H9 (cell line): ENCODE data around the gene BASP1. TPM values are rescaled to one million over a fixed set of nuclear protein-coding genes. Genes with fewer than 3 reads are reported as not detected.

ENCODE experiments used
- DNase-seq: peaks from one replicate; pipeline ENCODE4 v3.0.0-alpha.2; 2017
- H2AFZ ChIP-seq: one replicate; pipeline ENCODE4 v1.6.1; 2013; ENCODE audit warnings: mild to moderate bottlenecking, low read length, control low read depth, moderate library complexity
- H2AK5ac ChIP-seq: 2 replicates; pipeline ENCODE4 v1.6.1; 2013; ENCODE audit warnings: low read length, control low read depth, mixed read lengths; ENCODE audit not compliant: insufficient read length
- H2BK120ac ChIP-seq: one replicate; pipeline ENCODE4 v1.6.1; 2013; ENCODE audit warnings: low read depth, mild to moderate bottlenecking, low read length, control low read depth, inconsistent platforms; ENCODE audit not compliant: poor library complexity, severe bottlenecking
- H2BK12ac ChIP-seq: 2 replicates; pipeline ENCODE4 v1.6.1; 2013; ENCODE audit warnings: low read length, control low read depth, mixed read lengths, low read depth; ENCODE audit not compliant: insufficient read length
- H2BK15ac ChIP-seq: 2 replicates; pipeline ENCODE4 v1.6.1; 2013; ENCODE audit warnings: low read depth, low read length, control low read depth
- H2BK20ac ChIP-seq: one replicate; pipeline ENCODE4 v1.6.1; 2013; ENCODE audit warnings: low read depth, mild to moderate bottlenecking, low read length, control low read depth, inconsistent platforms; ENCODE audit not compliant: poor library complexity, severe bottlenecking
- H2BK5ac ChIP-seq: 2 replicates; pipeline ENCODE4 v1.6.1; 2013; ENCODE audit warnings: low read length, control low read depth, mixed read lengths; ENCODE audit not compliant: insufficient read length
- H3K14ac ChIP-seq: 2 replicates; pipeline ENCODE4 v1.6.1; 2013; ENCODE audit warnings: low read length, control low read depth; ENCODE audit not compliant: insufficient read depth
- H3K18ac ChIP-seq: 2 replicates; pipeline ENCODE4 v1.6.1; 2013; ENCODE audit warnings: low read depth, mild to moderate bottlenecking, mixed read lengths, low read length, control low read depth; ENCODE audit not compliant: insufficient read length
- H3K23ac ChIP-seq: 2 replicates; pipeline ENCODE4 v1.6.1; 2013; ENCODE audit warnings: low read length, control low read depth, mixed read lengths, low read depth; ENCODE audit not compliant: insufficient read length
- H3K23me2 ChIP-seq: 2 replicates; pipeline ENCODE4 v1.6.1; 2013; ENCODE audit warnings: low read depth, mild to moderate bottlenecking, mixed read lengths, low read length, control low read depth; ENCODE audit not compliant: insufficient read length, poor library complexity, severe bottlenecking
- H3K27ac ChIP-seq: 2 replicates; pipeline ENCODE4 v1.5.1; 2013; ENCODE audit warnings: low read length, control low read depth, mixed read lengths, low read depth; ENCODE audit not compliant: insufficient read length
- H3K27me3 ChIP-seq: 2 replicates; pipeline ENCODE4 v1.6.1; 2013; ENCODE audit warnings: low read length, control low read depth, inconsistent platforms; ENCODE audit not compliant: insufficient read depth
- H3K4ac ChIP-seq: 2 replicates; pipeline ENCODE4 v1.6.1; 2013; ENCODE audit warnings: low read depth, mild to moderate bottlenecking, control low read depth, inconsistent platforms, low read length, moderate library complexity
- H3K4me1 ChIP-seq: 2 replicates; pipeline ENCODE4 v1.6.1; 2013; ENCODE audit warnings: low read length, control low read depth, inconsistent platforms; ENCODE audit not compliant: insufficient read depth
- H3K4me2 ChIP-seq: 2 replicates; pipeline ENCODE4 v1.6.1; 2013; ENCODE audit warnings: low read length, control low read depth, mixed read lengths; ENCODE audit not compliant: insufficient read length, insufficient read depth
- H3K56ac ChIP-seq: 2 replicates; pipeline ENCODE4 v1.6.1; 2013; ENCODE audit warnings: low read depth, mild to moderate bottlenecking, mixed read lengths, low read length, control low read depth; ENCODE audit not compliant: insufficient read length
- H3K79me1 ChIP-seq: 2 replicates; pipeline ENCODE4 v1.6.1; 2013; ENCODE audit warnings: low read depth, mild to moderate bottlenecking, moderate library complexity, low read length, control low read depth, inconsistent platforms; ENCODE audit not compliant: insufficient read depth, poor library complexity, severe bottlenecking
- H3K79me2 ChIP-seq: 2 replicates; pipeline ENCODE4 v1.6.1; 2013; ENCODE audit warnings: low read length, control low read depth, inconsistent platforms; ENCODE audit not compliant: insufficient read depth
- H3K9ac ChIP-seq: 2 replicates; pipeline ENCODE4 v1.6.1; 2013; ENCODE audit warnings: low read length, control low read depth, mixed read lengths; ENCODE audit not compliant: insufficient read length; ENCODE audit errors: extremely low read depth
- H3K9me3 ChIP-seq: one replicate; pipeline ENCODE4 v1.6.1; 2013; ENCODE audit warnings: low read depth, low read length, inconsistent platforms; ENCODE audit not compliant: control insufficient read depth
- H3T11ph ChIP-seq: one replicate; pipeline ENCODE4 v1.6.1; 2013; ENCODE audit warnings: mild to moderate bottlenecking, low read length, control low read depth, inconsistent platforms
- H4K20me1 ChIP-seq: one replicate; pipeline ENCODE4 v1.6.1; 2013; ENCODE audit not compliant: control insufficient read depth, insufficient read length, insufficient read depth
- H4K5ac ChIP-seq: 2 replicates; pipeline ENCODE4 v1.6.1; 2013; ENCODE audit warnings: low read depth, mild to moderate bottlenecking, mixed read lengths, low read length, control low read depth; ENCODE audit not compliant: insufficient read length
- H4K8ac ChIP-seq: replicated peaks from 2 replicates; pipeline ENCODE4 v1.6.1; 2013; ENCODE audit warnings: low read length, control low read depth, mixed read lengths, low read depth; ENCODE audit not compliant: insufficient read length
- H4K91ac ChIP-seq: 2 replicates; pipeline ENCODE4 v1.6.1; 2013; ENCODE audit warnings: low read depth, mild to moderate bottlenecking, moderate library complexity, mixed read lengths, low read length, control low read depth; ENCODE audit not compliant: insufficient read length
- H3K27ac Mint-ChIP-seq, 3 experiments: 2 replicates in 2 of 3; 3 replicates in 1 of 3; pipeline ENCODE4 v1.8.0; 2020 to 2021; ENCODE audit warnings: mixed read lengths in 3 of 3, mild to moderate bottlenecking in 1 of 3, moderate library complexity in 1 of 3
- H3K27me3 Mint-ChIP-seq: 2 replicates; pipeline ENCODE4 v1.8.0; 2021; ENCODE audit warnings: low read depth, mild to moderate bottlenecking, moderate library complexity, mixed read lengths
- H3K36me3 Mint-ChIP-seq, 3 experiments: 2 replicates in 2 of 3; 3 replicates in 1 of 3; pipeline ENCODE4 v1.8.0; 2020 to 2021; ENCODE audit warnings: low read depth in 3 of 3, mixed read lengths in 3 of 3; ENCODE audit not compliant: insufficient read depth in 1 of 3
- H3K4me1 Mint-ChIP-seq, 2 experiments: 2 replicates each; pipeline ENCODE4 v1.8.0; 2020; ENCODE audit warnings: mixed read lengths in 2 of 2
- H3K4me3 Mint-ChIP-seq, 2 experiments: 2 replicates in 1 of 2; 3 replicates in 1 of 2; pipeline ENCODE4 v1.8.0; 2020 to 2021; ENCODE audit warnings: mild to moderate bottlenecking in 2 of 2, mixed read lengths in 2 of 2, moderate library complexity in 1 of 2
- H3K9me3 Mint-ChIP-seq, 2 experiments: 2 replicates in 1 of 2; 3 replicates in 1 of 2; pipeline ENCODE4 v1.8.0; 2020; ENCODE audit warnings: mild to moderate bottlenecking in 2 of 2, mixed read lengths in 2 of 2, moderate library complexity in 1 of 2
- CTCF ChIP-seq: fragments of 200-600 bp; sonication (generic); conservative IDR thresholded peaks from 3 replicates; pipeline ENCODE4 v1.8.0; 2021; ENCODE audit warnings: antibody characterized with exemption, mild to moderate bottlenecking
- WGBS: extraction: QIAGEN DNeasy Blood & Tissue Kit; methylation state at CpG from one replicate; pipeline ENCODE4 v1.1.7; 2013; ENCODE audit warnings: missing lambda C conversion rate, low lambda C conversion rate, mixed read lengths; ENCODE audit not compliant: insufficient read length; ENCODE audit errors: extremely low coverage; 5-methylcytosine and 5-hydroxymethylcytosine counted together
- total RNA-seq: library from RNA; stranded (reverse); gene quantifications from 2 replicates; pipeline ENCODE4 v1.2.1, GENCODE V29; 2021

Gene BASP1
- total RNA-seq, 1 experiment from 2014 or later: 180 TPM

DNA sequence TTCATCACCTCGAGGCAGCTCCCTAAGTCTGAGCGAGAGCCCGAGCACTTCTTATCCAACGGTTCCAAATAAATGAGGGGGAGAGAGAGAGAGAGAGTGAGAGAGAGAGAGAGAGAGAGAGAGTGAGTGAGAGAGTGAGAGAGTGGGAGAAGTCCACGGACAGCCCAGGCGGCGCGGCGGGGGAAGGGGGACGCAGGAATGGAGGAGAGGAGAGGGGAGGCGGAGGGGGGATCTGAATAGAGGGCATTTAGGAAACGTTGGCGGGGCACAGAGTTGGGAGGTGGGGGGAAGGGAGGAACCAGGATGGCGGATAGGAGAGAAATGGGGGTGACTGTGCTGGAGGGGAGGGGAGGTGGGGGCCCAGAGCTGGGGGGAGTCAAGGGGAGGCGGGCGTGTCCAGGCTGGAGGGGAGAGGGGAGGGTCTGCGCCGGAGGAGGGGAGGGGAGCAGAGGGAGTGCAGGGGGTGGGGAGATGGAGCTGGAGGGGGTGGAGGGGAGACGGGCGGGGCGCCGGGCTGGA is 398 bp upstream of the BASP1 start:
- no peak overlapping the region for H2BK12ac ChIP-seq
- H2BK120ac ChIP-seq: no peak overlapping the region
- no peak for TF ChIP-seq CTCF
- no peak overlapping the region for H4K91ac ChIP-seq
- H3K4ac ChIP-seq: no peak overlapping the region
- H3K9ac ChIP-seq: no peak overlapping the region
- no peak overlapping the region for H3T11ph ChIP-seq
- no peak overlapping the region for H2AFZ ChIP-seq
- peaks cover 15% of the 10 kb centered on the region for H3K23me2 ChIP-seq
- H3K27me3 ChIP-seq: no peaks in the 10 kb centered on the region
- peaks cover 13% of the 10 kb centered on the region; the same call in 1 of the 2 replicates for H3K4me1 ChIP-seq
- H2AK5ac ChIP-seq: no peak overlapping the region
- H3K79me2 ChIP-seq: peaks cover 24% of the 10 kb centered on the region; the same call in 1 of the 2 replicates
- no peak overlapping the region for H3K18ac ChIP-seq
- H3K23ac ChIP-seq: no peak overlapping the region
- H3K79me1 ChIP-seq: no peaks in the 10 kb centered on the region
- peaks cover 57 to 65% of the 10 kb centered on the region in 2 experiments for H3K4me1 Mint-ChIP-seq
- no peak overlapping the region for H3K27ac ChIP-seq
- H4K20me1 ChIP-seq: no peaks in the 10 kb centered on the region
- H3K9me3 Mint-ChIP-seq: no peaks in the 10 kb centered on the region
- H3K36me3 Mint-ChIP-seq: peaks cover 10 to 26% (median 19%) of the 10 kb centered on the region in 3 experiments
- H4K8ac ChIP-seq: no peak overlapping the region
- peak overlapping the region; percentile 88 to 97 for H3K4me3 Mint-ChIP-seq
- H3K14ac ChIP-seq: no peak overlapping the region
- no CpG with 5 or more reads among the region's 22 CpGs for WGBS
- no peaks in the 10 kb centered on the region for H3K27me3 Mint-ChIP-seq
- DNase-seq: peak; percentile 59
- no peak overlapping the region for H2BK15ac ChIP-seq
- H2BK5ac ChIP-seq: no peak overlapping the region
- H3K4me2 ChIP-seq: peak overlapping the region; percentile 43
- H3K9me3 ChIP-seq: no peaks in the 10 kb centered on the region
- no peak overlapping the region for H2BK20ac ChIP-seq
- H4K5ac ChIP-seq: no peak overlapping the region
- peak overlapping the region in 2 of 3 experiments; percentile 53 to 95; a peak in 4 of 7 replicates for H3K27ac Mint-ChIP-seq
- no peak overlapping the region for H3K56ac ChIP-seq
